COLO668 (cell line): Measurements from ENCODE around the gene ARHGDIG.
"Not testable (repeated sequence)": the region's sequence is repeated elsewhere in the genome, so short reads cannot be mapped to it uniquely, and the experiment has no call there.

ENCODE experiments used
- DNase-seq: peaks from one replicate; lab custom pipeline; 2025; ENCODE audit not compliant: unreplicated experiment; lab: John Stamatoyannopoulos, UW

ARHGDIG gene

GRCh38 chr16:324451-325334 lies 44.3 kb downstream of the ARHGDIG start:
- DNase-seq: peak; percentile 93

DNA sequence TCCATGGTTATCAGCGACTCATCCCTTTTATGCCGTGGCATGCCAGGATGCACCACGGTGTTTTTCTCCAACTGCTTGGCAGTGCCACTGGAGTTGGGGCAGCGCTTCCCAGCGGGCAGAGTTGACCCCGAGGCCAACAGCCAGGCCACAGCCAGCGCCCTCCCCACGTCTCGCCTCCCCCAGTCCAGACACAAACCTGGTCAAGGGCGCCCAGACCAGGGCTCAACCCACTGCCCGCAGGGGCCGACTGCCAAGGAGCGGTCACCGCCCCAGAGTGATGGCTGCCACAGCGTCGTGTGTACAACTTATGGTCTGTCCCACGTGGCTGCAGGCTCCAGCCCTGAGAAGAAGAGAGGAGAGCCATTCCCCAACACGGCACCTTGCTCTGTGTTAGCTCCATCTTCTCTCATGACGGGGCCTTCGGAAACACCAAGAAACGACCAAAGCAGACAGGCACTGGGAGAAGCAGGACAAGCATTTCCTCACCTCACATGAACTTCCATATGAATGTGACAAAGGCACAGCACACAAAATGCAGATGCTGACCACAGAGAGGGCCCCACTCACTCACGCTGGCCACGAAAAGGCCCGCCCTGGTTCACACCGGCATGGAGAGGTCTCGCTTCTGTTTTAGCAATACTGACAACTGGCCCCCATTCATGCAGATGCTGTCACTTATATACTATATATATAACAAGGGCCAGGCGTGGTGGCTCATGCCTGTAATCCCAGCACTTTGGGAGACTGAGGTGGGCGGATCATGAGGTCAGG lies 45.2 kb downstream of the ARHGDIG start:
- no peak for DNase-seq

GRCh38 chr16:330741-331140 lies 50.4 kb downstream of the ARHGDIG start:
- DNase-seq: no peak

- DNase-seq: not testable (repeated sequence)
These were observed 50.9 kb downstream of the ARHGDIG start for GRCh38 chr16:331181-331814.
